Measurements from ENCODE around the gene KCTD18. TPM values are rescaled to one million over a fixed set of nuclear protein-coding genes. Genes with fewer than 3 reads are reported as not detected.

The KCTD18 gene
- total RNA-seq, 1 experiment from 2014 or later, result 14.7 TPM

GRCh38 chr2:200450288-200450687 lies 59.6 kb downstream of the KCTD18 start:
- Histone ChIP-seq H3K27ac (ENCODE audit: low read length) (no peak overlapping the region), H3K4me3 (ENCODE audit: low read depth in 2 of 2, low read length in 2 of 2) (no peak overlapping the region), H3K36me3 (ENCODE audit: control insufficient read depth, insufficient read depth, low read length) (peaks cover 32% of the 10 kb centered on the region), H3K4me1 (ENCODE audit: control insufficient read depth, insufficient read depth, low read length) (peaks cover 8% of the 10 kb centered on the region), H3K27me3 (ENCODE audit: control insufficient read depth, insufficient read depth, low read length) (no peaks in the 10 kb centered on the region), H3K9me3 (ENCODE audit: control insufficient read depth, insufficient read depth, low read depth, low read length) (no peaks in the 10 kb centered on the region)
- CTCF ChIA-PET, result no interaction called here
- ATAC-seq (no peak), DNase-seq (ENCODE audit: low read depth, low spot score) (no peak)
- in situ Hi-C loops (cut with HindIII; ENCODE audit: low pct_unique_long_range_greater_than_20kb, low sequenced_read_pairs), result no loop called here
- BruUV-seq (replicated peaks), result no TSS peak
- intact Hi-C loops (cut with micrococcal nuclease; ENCODE audit: unreplicated experiment), result no loop called here
- POLR2A ChIA-PET, result no interaction called here
- TF ChIP-seq TCF7L2 (IDR thresholded peaks at IDR 0.05; ENCODE audit: low read depth, low read length) (no peak), CTCF (IDR thresholded peaks at IDR 0.05) (no peak), POLR2AphosphoS5 (IDR thresholded peaks at IDR 0.05; ENCODE audit: low read depth, low read length) (no peak), SIN3A (IDR thresholded peaks at IDR 0.05; ENCODE audit: borderline replicate concordance, insufficient read depth, low read depth, low read length) (no peak)
- TF ChIP-seq, protein P1, sequence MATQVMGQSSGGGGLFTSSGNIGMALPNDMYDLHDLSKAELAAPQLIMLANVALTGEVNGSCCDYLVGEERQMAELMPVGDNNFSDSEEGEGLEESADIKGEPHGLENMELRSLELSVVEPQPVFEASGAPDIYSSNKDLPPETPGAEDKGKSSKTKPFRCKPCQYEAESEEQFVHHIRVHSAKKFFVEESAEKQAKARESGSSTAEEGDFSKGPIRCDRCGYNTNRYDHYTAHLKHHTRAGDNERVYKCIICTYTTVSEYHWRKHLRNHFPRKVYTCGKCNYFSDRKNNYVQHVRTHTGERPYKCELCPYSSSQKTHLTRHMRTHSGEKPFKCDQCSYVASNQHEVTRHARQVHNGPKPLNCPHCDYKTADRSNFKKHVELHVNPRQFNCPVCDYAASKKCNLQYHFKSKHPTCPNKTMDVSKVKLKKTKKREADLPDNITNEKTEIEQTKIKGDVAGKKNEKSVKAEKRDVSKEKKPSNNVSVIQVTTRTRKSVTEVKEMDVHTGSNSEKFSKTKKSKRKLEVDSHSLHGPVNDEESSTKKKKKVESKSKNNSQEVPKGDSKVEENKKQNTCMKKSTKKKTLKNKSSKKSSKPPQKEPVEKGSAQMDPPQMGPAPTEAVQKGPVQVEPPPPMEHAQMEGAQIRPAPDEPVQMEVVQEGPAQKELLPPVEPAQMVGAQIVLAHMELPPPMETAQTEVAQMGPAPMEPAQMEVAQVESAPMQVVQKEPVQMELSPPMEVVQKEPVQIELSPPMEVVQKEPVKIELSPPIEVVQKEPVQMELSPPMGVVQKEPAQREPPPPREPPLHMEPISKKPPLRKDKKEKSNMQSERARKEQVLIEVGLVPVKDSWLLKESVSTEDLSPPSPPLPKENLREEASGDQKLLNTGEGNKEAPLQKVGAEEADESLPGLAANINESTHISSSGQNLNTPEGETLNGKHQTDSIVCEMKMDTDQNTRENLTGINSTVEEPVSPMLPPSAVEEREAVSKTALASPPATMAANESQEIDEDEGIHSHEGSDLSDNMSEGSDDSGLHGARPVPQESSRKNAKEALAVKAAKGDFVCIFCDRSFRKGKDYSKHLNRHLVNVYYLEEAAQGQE (IDR thresholded peaks at IDR 0.05; ENCODE audit: insufficient read depth in 1 of 2, low read depth in 2 of 2, low read length in 1 of 2), result no peak

DNA sequence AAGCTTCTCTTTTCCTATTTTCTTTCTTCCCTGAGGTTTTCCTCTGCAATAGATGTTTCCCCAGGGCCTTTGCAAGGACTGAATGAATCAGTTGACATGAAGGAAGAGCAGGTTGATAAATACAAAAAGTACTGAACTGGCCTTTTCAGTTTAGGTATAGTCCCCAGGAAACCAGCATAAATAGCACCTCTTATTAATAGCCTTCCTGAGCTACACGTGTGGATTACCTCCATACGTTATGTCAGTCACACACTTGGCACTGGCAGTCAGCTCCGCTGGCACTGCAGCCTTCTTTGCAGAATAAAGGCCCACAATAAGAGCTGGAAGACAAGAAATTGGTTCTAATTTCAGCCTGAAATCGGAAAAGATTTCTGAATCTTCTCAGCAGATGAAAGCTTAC lies 60.7 kb downstream of the KCTD18 start:
- Histone ChIP-seq H3K4me1 (ENCODE audit: control insufficient read depth, insufficient read depth, low read length) (peaks cover 4% of the 10 kb centered on the region; the same call in 1 of the 2 replicates), H3K4me3 (ENCODE audit: low read depth in 2 of 2, low read length in 2 of 2) (no peak overlapping the region), H3K36me3 (ENCODE audit: control insufficient read depth, insufficient read depth, low read length) (peaks cover 29% of the 10 kb centered on the region), H3K27me3 (ENCODE audit: control insufficient read depth, insufficient read depth, low read length) (no peaks in the 10 kb centered on the region), H3K27ac (ENCODE audit: low read length) (no peak overlapping the region), H3K9me3 (ENCODE audit: control insufficient read depth, insufficient read depth, low read depth, low read length) (no peaks in the 10 kb centered on the region)
- intact Hi-C loops (cut with micrococcal nuclease; ENCODE audit: unreplicated experiment), result no loop called here
- ChIA-PET POLR2A (no interaction called here), CTCF (no interaction called here)
- in situ Hi-C loops (cut with HindIII; ENCODE audit: low pct_unique_long_range_greater_than_20kb, low sequenced_read_pairs), result no loop called here
- BruUV-seq (replicated peaks), result no TSS peak
- TF ChIP-seq SIN3A (IDR thresholded peaks at IDR 0.05; ENCODE audit: borderline replicate concordance, insufficient read depth, low read depth, low read length), result no peak
- no peak for TF ChIP-seq CTCF (IDR thresholded peaks at IDR 0.05)
- TF ChIP-seq, protein P1 (IDR thresholded peaks at IDR 0.05; ENCODE audit: insufficient read depth in 1 of 2, low read depth in 2 of 2, low read length in 1 of 2), result no peak
- no peak for TF ChIP-seq POLR2AphosphoS5 (IDR thresholded peaks at IDR 0.05; ENCODE audit: low read depth, low read length)
- TF ChIP-seq TCF7L2 (IDR thresholded peaks at IDR 0.05; ENCODE audit: low read depth, low read length), result no peak
- DNase-seq (ENCODE audit: low read depth, low spot score) (no peak), ATAC-seq (no peak)

Data from Panc1 (cell line).